Activated gamma-delta T cell treated with anti-CD3 and anti-CD28 coated beads, Interleukin-2, amount 50 U/mL, for 16 hours (primary cell): ENCODE results near the gene NUP85.
"Not testable (repeated sequence)": the region's sequence is repeated elsewhere in the genome, so short reads cannot be mapped to it uniquely, and the experiment has no call there.

Experiments used
- DNase-seq: peaks from one replicate; pipeline ENCODE4 v3.0.0-alpha.2; 2020; ENCODE audit warnings: low read depth

The NUP85 gene

DNA sequence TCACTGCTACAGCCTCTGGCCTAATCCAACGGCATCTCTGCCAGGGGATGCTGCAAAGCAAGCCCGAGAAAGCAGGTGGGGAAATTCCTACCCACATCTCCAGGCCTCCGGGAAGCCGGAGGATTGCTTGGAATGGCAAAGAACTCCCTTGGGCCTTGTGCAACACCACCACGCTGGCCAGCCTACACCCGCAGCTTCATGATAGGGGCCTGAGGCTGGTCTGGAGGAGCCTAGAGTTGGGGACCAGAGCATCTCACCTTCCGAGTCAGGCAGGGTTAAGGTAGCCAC is 35.6 kb downstream of the NUP85 start:
- no peak for DNase-seq

DNA sequence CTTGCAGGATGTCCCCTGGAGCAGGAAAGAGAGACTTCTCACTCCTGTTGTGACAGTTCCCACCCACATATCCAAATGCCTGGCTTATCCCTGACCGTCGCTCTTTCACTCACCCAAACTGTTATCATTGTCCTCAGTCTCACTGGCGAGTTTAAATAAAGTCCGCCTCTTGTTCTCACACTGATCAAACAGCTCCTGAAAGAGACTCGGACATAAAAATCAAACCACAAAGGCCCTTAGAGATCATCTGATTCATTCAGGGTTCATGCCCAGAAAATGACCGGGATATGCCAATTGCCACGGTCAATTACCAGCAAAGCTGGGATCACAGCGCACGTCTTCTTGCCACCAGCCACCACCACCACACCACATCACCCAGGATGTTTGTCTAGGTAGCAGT is 36.0 kb downstream of the NUP85 start:
- no peak for DNase-seq

DNA sequence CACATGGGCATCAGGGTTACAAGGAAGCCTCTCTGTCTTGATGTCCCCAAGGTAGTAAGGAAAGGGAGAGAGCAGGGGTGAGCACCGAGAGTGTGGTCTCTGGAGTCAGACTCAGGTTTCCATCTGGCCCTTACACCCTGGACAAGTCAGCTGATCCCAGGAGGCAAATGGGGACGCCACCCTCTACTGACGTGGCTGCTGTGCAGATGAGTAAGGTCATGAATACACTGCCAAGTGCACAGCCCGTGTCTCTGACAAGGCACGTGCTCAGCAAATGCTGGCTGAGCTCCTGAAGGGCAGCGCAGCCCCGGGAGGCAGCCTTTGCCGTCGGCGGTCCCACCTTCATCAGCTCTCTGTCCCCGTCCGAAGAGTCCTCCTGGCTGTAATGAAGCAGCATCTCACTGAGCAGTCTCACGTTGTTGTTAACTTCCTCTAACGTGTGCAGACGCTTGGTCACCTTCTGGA is 36.5 kb downstream of the NUP85 start:
- DNase-seq, result no peak

DNA sequence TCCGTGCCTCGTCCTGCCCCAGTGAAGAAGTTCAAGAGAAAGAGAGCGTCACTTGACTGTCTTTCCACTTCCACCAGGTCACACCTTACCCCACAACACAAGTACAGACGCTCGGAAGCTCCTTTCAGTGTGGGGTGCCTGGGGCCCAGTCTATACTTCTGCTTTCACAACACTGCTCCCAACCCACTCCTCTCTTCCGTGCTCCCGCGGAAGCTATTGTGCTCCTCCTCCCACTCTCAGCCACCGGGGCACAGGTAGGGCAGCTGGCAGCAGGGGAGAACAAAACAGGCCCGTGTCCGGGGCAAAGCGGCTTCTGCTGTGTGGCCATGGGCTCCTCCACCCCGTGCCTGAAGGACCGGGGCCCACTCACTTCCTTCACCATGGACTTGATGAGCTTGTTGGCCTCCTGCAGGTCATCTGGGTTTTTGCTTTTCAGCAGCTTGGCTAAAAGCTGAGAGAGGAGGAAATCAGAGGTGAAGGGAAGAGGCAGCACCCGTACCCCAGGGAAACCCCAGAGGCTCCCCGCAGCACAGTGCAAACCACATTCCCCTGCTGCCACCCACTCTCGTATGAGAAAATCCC is 37.1 kb downstream of the NUP85 start:
- DNase-seq, result no peak

DNA sequence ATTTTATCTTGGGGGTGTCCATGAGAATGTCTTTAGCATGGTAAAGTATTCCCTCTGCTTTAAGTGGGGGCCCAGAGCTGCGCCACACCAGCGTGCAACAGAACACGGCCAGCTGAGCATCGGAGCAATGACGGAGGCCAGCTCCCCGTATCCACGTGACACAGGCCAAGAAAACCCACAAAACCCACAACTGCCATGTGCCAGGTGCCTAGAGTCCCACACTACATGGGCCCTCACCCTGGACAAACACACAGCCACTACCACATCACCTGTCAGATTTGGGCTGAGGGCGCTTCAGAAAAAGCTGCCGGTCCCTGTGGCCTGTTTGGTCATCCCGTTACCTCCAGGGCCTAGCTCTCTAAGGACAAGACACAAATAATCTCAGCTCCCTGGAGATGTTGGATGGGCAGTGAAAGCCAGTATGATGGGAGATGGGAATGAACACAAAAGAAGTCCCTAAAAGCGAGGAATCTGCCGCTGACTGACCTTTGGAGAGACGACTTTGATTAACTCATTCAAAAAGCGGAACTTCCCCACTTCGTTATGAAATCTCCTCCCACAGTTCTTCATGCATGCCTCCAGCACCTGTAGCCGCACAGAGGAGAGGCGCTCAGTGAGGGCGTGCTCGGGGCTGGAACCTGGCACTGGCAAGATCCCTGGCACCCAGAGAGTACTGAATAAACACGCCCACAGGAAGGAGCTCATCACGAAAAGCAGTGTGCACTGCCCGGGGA is 38.8 kb downstream of the NUP85 start:
- DNase-seq, result no peak

DNA sequence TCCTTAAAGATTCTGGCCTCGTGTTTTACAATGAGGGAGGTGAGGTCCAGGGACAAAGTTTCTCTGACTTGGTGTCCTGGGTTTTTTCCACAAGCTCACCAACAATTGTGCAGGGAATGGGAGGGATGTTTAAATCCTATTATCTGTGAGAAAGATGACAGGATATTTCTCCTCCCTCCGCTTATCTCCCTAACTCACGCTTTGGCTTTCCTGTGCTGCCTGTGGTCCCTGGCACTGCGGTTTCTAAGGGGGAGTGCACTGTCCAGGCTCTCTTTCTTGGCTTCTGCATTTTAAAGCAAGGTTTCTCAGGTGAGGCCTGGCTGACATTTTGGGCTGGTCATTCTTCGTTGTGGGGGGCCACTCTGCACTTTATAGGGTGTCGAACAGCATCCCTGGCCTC is 39.5 kb downstream of the NUP85 start:
- DNase-seq, result no peak

DNA sequence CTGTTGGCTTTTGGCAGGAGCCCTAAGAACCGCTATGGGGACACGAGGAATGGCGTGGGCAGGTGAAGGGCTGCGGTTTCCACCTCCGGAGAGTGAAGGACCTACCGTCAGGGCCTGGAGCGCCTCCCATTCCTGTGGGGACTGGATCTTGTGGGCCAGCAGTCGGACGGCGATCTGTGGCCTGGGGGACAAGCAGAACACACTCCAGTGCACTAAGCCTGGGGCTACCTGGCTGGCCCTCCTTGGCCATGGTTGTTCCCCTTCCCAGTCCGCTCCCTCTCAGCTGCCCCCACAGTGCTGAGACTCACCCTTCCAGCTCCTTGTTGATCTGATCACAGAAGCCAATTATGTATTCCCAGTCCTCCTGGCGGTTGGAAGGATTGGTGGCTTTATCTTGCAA is 40.9 kb downstream of the NUP85 start:
- no peak for DNase-seq

DNA sequence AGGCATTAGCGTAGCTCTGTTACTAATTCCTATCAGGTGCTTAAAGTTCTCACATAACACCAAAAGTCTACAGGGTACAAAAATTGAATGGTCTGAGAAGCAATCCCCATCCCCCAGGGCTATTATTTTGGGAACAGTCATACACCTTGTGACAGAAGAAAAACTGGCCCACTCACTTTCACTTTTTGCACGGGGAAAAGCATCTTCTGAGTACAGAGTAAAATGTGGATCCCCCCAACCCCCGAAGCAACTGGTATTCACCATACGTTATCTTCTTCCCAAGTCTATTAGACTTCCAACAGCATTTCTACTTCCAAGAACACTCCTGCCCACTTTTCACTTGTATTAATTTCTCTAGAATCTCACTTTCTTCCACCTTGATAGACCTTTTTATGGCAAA is 44.1 kb downstream of the NUP85 start:
- DNase-seq, result no peak

DNA sequence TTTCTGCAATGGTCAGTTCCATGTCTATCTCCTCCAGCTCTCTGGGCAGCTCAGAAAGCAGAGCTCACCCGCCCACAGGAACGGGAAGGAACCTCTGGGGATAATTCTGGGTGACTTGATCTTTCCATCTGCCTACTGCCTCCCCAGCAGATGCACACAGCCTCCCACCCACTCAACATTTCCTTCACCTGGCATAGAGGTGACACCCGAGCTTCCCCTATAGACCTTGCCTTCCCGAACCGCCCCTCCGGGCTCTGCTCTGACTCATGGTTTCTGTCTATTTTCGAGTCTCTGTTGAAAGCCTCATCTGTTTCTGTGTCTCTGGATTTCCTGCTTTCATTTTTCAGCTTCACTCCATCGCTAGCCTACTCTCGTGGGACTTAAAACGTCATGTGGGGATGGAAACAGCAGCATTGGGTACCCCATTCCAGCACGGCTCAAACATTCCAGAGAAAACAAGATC is 44.6 kb downstream of the NUP85 start:
- DNase-seq, result peak; percentile 54

DNA sequence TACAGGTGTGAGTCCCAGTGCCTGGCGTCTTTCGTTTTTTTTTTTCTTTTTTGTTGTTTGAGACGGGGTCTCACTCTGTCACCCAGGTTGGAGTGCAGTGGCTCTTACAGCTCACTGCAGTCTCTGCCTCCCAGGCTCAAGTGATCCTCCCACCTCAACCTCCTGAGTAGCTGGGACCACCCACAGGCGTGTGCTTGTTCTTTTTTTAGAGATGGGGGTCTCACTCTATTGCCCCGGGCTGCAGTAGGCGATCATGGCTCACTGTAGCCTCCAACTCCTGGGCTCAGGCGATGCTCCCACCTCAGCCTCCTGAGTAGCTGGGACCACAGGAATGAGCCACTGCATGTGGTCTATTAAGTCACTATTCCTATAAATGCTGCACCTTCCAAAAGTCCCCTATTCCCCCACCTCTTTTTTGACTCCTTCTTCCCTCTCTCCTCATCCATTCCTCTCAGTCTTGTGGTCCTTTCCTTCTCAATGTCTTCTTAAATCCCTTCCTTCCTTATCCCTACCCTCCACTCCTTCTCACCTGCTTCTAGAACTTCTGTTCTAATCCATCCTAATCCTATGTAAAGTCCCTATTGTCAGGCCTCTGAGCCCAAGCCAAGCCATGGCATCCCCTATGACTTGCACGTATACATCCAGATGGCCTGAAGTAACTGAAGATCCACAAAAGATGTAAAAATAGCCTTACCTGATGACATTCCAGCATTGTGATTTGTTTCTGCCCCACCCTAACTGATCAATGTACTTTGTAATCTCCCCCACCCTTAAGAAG is 46.7 kb downstream of the NUP85 start:
- no peak for DNase-seq

DNA sequence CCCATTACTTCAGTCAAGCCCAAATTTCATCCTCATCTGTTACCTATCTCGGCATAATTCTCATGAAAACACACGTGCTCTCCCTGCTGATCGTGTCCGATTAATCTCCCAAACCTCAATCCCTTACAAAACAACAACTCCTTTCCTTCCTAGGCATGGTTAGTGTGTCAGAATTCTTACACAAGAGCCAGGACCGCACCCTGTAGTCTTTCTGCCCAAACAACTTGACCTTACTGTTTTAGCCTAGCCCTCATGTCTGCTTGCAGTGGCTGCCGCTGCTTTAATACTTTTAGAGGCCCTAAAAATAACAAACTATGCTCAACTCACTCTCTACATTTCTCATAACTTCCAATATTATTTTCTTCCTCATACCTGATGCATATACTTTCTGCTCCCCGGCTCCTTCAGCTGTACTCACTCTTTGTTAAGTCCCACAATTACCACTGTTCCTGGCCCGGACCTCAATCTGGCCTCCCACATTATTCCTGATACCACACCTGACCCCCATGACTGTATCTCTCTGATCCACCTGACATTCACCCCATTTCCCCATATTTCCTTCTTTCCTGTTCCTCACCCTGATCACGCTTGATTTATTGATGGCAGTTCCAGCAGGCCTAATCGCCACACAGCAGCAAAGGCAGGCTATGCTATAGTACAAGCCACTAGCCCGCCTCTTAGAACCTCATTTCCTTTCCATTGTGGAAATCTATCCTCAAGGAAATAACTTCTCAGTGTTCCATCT is 50.6 kb downstream of the NUP85 start:
- DNase-seq, result not testable (repeated sequence)

DNA sequence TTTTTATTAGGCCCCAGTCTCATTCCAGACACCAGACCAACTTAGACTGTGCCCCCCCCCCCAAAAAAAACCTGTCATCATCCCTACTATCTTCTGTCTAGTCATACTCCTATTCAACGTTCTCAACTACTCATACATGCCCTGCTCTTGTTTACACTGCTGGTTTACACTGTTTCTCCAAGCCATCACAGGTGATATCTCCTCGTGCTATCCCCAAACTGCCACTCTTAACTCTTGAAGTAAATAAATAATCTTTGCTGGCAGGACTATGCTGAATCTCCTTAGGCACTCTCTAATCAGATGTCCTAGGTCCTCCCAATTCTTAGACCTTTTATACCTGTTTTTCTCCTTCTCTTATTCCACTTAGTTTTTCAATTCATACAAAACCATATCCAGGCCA is 51.7 kb downstream of the NUP85 start:
- not testable (repeated sequence) for DNase-seq

DNA sequence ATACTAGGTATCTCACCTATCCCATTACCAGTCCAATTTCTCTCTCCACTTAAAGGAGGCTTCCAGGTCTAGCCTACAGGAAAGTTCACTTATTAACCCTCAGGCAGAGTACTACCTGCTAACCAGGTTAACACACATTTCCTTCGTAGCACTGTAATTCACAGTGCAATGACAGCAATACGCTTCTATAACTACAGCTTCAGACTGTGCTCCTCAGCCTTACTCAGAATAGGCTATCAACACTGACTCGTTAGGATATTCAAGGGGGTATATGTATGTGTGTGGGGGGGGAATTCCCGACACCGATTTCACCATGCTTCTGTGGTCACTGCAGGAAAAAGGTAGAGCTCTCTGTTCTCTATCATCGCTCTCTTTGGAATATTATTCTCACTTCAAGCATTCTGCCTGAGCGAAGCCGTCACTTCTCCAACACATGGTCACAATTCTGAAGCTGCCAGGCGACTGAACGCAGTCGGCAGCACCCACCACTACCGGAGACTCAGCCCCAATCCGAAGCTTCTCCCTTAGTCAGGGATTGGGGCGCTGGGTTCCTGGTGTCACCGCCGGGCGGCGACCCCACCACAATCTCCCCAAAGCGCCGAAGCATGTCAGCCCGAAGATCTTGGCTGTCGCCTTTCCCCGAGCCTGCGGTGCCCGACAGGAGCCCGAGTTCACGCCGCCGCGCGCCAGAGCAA is 55.3 kb downstream of the NUP85 start:
- no peak for DNase-seq

DNA sequence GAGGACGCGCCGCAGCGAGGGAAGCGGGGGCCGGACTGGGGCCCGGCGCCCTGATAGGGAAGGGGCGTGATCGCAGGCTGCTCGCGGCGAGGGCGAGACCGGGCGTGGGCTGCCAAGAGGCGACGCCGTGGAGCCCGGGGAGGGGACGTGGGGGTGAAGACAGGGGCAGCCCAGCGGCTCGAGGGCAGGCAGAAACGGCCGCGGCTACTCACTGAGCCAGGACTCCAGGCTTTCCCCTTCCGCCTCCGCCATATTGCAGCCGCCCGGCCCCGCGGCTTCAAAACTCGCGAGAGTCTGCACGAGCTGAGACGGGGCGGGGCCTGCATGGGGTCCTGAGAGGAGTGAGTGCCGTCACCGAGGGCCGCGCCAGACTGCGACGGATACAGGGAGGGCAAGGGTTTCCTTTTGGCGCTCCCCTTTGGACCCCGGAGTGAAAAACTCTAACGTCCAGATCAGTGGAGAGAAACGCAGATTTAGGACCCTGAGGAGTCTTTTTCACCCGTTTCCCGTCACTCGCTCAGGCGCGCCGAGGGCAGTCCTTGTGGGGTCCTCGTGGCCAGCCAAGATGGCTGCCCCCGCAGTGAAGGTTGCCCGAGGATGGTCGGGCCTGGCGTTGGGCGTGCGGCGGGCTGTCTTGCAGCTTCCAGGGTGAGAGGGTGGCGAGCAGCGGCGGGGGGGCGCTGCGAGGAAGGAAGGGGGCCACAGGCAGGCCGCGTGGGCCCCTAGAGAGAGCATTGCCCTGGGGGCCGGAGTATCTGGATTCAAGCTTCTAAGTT is 56.0 kb downstream of the NUP85 start, which contains the start of the genes GGA3 and MRPS7:
TSS of gene GGA3 (minus strand) at position 271 of the 776 bp plus-strand sequence. CDS start at position 252, 19 bp downstream.
TSS of gene MRPS7 (plus strand) at position 544 of the 776 bp plus-strand sequence. CDS start at position 566, 22 bp downstream.
- DNase-seq, result peak; percentile 93

DNA sequence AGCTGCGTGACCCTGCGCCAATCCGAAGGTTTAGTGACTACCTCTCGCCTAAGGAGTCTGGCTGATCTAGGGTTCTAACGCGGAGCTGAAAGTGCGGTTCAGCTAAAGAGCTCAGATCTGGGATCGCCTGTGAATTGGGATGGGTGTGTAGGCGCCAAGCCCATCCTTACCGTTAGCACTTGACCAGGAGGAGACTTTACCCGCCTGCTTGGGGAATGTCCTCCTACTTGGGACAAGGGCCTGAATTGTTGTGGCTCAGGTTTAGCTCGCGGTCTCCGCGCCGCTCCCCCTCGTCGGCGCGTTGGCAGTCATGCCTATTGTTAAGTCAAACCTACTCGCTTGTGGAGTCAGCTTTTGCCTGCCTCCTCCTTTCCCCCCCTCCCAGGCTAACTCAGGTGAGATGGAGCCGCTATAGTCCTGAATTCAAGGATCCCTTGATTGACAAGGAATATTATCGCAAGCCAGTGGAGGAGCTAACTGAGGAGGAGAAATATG is 56.7 kb downstream of the NUP85 start:
- DNase-seq, result no peak

DNA sequence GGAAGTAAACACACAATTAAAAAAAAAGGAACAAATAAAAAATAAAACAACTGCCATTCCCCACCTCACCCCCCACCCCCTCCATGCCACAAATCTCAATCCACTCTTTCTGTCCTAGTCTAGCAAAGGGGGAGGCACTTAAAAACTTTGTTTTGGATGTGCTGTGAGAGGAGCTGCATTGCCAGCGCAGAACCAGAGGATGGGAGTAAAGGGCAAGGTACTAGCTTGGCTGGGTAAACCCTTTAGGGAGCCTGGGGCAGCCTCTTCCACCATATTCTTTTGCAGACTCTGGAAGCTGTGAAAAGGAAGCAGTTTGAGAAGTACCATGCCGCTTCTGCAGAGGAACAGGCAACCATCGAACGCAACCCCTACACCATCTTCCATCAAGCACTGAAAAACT is 57.6 kb downstream of the NUP85 start:
- no peak for DNase-seq

DNA sequence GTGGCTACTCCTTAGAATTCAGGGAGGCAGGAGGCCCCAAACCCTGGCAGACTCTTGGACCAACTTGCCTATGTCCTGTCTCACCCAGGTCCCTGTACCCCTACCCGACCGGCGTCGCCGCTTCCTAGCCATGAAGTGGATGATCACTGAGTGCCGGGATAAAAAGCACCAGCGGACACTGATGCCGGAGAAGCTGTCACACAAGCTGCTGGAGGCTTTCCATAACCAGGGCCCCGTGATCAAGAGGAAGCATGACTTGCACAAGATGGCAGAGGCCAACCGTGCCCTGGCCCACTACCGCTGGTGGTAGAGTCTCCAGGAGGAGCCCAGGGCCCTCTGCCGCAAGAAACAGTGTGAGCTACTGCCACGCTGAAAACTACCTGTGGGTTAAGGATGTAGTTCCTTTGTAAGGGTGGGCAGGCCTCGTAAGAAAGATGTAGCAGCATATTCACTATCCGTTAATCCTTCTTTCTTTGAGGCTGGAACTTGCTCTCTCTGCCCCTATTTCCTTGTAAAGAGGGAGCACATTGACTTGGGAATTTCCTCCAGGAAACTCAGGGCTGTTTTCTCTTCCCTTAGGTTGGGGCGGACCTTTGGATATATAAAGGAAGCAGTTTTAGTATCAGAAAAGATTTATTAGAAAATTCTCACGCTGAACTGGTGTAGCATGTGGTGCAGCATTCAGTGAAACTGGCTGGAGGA is 60.3 kb downstream of the NUP85 start:
- DNase-seq, result no peak

DNA sequence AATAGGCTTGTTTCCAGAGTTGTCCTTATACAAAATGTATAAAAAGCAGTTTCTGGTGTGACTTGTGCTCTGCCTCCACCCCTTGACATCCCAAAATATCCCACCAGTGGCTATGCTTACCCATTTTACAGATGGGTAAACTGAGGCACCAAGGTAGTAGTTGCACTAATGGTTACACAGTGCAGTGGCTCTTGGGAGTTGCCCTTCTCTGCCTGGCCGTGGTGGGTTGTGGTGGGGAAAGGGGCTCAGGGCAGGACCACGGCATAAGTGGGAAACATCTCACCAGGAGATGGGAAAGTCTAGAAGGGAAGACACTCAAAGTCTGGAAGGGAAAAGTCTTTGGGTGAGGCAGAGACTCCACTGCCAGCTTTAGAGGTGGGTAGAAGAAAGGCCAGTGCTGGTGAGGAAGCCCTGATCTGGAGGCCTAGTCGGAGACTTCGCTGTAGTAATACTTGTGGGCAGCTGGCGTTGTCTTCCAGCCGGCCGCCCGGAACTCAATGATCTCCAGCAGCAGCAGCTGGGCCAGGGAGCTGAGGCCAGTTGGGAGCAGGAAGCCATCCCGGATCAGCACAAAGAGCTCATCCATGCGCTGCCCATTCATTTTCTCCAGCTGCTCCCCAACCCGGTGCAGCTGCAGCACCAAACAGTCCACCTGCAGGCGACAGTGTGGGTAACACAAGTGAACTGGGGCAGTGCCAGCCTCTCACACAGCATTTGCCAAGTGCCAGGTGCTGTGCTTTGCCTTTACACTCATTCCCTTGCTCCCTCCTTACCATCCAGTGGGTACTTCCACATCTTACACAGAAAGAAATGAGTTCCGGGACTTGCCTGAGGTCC is 61.1 kb downstream of the NUP85 start:
- no peak for DNase-seq

DNA sequence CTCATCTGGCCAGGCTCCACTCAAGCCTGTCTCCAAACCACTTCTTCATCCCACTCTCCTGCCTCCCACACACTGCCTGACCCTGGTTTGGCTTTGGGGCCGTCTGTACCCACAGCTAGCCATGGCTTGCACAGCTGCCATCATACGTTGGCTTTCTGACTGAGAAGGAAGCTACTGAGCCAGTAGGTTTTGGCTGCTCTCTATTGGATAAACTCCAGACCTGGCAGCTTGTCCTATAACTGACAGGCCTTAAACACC is 61.6 kb downstream of the NUP85 start:
- DNase-seq, result no peak
